Measurements from ENCODE around the gene AUTS2.

Gene AUTS2

DNA sequence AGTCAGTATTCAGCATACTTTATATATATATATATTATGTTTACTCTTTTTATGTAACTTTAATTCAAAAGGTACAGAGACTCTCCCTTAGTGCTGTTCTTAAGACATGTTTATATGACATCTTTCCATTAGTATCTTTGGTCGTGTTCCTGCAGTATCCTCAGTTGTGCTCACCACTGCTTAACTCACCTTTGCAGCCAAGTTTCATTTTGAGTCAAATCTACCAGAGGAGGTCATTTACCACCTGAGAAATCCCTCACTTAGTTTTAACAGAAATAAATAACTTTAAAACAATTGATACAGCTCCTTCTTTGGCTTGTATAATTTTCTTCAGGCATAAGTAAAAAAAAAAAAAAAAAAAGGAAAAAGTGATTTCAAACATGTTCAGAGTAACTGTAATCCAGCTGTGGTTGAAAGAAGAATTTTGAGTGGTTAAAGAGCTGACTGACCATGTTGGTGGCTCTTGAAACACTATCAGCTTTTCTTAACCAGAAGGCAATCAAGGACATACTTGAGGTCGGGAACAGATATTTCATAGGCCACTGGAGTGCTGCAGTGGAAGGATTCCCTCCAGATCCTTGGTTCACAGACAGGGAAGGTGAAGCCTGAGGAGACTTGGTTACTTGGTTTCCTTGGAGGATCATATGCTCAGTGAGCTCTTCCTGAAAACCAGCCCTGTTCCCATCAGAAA, 116.8 kb downstream of the AUTS2 start:
- DNase-seq (ENCODE audit: low read depth in 1 of 2, low spot score in 1 of 2): no peak

DNA sequence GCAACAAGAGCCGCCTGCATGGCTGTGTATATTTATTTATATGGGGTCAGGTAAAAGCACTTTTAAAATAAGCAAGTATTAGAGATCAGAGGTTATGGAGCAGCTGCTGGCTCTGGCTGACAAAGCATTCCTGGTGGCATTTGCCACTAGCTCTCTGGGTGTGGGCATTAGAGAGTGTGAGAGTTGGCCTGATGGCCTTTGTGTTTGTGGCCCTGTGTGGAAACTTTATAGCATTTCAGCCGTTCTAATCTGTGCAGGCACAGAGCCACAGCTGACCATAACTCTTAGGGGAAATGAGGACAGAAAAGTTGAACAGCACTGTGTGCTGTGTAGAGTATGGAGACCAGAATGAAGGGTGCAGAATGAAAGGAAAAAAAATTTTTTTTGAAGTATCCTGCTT, 118.9 kb downstream of the AUTS2 start:
- DNase-seq (ENCODE audit: low read depth in 1 of 2, low spot score in 1 of 2): no peak

DNA sequence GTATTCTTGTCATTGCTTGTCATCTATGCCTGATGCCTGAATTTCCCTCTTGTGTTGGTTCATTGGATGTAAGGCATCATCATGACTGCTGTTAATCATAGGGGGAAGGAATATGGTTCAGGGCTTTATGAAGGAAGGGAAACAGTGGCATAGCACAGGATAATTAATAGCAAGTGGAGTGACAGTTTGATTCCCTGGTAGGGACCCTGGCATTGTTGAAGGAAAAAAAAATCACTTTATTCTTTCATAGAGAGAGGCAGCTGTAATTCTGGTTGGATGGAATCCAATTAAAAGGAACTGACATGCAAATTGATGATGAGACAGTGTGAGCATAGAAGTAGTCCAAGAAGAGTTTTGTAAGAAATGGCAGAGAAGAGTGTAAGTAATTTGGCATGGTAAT, 121.4 kb downstream of the AUTS2 start:
- DNase-seq (ENCODE audit: low read depth in 1 of 2, low spot score in 1 of 2): no peak

DNA sequence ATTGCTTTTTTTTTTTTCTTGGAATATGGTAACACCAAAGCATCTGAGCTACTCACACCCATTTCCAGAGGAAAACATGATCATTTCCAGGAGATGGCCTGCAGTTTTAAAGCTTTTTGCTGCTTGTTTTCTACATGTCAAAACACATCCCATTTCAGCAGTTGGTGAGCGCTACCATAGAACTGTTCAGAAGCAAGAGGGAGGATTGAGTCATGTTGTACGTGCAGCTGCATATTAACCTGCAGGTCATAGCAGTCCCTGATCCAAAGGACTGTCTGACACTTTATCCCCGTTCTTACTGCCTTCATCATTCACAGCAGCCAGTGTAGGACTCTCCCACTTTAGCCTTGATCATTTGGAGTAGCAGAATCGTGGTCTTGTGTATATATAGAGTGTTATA, 124.6 kb downstream of the AUTS2 start:
- DNase-seq (ENCODE audit: low read depth in 1 of 2, low spot score in 1 of 2): no peak

DNA sequence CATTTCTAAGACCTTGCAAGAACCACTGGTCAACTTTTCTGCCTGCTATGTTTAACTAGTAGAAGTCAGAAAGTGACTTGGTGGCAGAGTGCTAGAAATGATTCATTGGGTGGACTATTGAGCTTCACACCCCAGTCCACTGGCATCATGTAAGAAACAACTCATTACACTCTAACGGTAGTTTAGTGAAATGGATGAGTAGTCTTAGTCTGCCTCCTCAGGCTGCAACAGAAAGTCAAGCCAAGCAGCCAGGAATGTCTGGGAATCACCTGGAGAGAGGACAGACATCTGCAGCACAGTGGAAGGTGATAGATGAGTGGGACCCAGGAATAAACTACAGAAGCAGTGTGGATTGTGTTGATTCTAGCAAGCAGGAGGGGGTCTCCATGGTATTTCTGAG, 125.4 kb downstream of the AUTS2 start:
- DNase-seq (ENCODE audit: low read depth in 1 of 2, low spot score in 1 of 2): no peak

DNA sequence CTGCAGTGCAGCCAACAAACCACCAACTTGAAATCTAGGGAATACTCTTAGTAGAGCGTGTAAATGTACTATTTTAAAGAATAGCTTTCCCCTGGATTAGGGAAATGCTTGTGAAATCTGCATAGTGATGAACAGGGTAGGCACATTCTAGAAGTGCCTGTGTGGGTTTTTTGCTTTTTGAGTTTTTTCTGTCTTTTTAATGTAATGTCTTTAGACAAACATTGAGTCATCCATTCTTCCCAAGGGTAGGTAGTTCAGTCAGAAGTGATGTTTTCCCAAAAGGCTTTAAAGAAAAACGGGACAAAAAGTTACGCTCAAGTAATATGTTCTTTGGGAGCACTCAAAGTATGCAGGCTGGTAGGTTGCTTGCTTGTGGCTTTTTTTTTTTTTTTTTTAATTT, 130.0 kb downstream of the AUTS2 start:
- DNase-seq (ENCODE audit: low read depth in 1 of 2, low spot score in 1 of 2): no peak

DNA sequence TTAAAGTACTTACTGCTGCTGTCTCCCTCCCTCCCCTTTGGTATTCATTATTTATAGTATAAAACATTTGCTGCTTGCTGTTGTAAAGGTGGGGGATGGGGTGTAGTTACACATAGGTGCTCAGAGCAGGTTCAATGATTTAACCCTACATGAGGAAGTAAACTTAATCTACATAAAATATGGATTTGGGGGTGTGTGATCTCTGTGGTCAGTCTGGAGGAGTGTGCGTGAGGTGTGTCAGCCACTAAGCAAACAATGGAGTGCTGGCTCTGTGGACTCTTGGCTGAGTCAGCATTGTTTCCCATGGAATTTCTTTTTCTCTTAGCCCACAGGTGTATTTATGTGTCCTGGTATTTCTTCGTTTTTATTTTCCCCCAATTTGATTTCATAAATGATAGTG, 133.9 kb downstream of the AUTS2 start:
- no peak for DNase-seq (ENCODE audit: low read depth in 1 of 2, low spot score in 1 of 2)

DNA sequence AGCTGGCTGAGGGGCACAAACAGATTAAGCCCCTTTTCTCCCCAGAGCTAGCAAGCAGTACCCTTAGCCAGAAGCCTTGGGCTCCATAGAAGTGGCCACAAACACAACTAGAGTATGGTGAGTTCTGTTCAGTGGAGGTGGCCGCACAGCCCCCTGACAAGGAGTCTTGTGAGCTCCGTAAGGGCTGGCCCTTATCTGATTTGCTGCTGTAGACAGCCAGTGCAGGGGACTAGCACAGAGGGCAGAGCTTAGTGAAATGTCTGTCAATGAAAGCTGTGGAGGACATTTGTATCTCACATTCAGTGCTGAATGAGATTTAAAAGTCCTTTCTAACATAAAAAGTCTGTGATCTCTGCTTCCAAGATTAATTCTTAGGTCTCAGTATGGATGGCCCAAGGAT, 137.3 kb downstream of the AUTS2 start:
- DNase-seq (ENCODE audit: low read depth in 1 of 2, low spot score in 1 of 2): no peak

DNA sequence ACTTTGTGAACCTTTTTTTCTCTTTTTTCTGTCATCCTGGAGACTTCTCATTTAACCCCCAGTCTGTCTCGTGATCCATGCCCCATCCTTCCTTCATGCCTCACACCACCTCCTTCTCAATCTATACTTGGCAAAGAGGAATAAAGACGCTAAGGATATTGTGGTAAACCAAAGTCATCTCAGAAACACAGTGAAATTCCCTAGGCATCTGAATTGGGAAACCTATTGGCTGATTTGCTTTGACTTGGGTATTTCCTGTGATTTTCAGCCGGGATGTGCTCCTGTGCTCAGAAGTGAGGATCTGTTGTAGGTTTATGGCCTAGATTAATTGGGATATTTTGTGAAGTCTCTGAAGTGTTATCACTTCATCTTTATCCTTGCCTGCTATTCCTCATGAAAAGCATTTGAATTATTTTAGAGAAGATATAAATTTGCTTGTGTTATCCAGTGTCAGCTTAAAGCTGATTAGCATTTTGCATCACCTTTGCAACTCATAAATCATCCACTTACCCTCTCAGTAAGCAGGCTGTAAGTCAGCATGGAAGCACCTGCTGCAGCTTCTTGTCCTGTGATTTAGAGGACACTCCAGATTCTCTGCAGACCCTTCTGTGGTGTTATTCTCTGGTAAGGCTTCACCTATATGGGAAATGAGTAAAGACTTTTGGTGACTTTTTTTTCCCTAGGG, 138.0 kb downstream of the AUTS2 start:
- DNase-seq (ENCODE audit: low read depth in 1 of 2, low spot score in 1 of 2): no peak

DNA sequence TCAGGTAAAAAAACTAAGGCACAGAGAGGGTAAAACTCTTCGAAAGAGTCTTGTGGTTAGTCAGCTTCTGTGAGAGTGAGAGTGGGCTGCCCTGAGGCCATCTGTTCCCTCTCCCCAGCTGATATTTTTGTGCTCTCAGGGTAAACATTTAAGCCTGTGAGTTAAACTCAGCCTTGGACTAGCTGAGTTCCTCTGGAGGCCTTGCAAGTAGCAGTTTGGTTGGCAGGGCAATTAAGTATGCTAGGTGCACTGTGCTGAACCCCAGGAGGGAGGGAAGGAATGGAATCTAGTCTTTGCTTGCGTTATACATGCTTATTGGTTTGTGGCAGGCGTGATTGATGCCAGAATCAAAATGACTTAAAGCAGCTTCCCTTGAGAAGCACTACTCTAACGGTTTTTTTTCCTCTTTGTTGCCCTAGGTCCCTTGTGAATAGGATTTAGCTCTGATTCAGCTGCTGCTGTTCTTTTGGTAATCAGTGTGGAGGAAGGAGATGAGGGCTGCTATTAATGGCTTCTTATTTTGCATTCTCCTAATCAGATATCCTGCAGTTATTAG, 140.2 kb downstream of the AUTS2 start:
- DNase-seq (ENCODE audit: low read depth in 1 of 2, low spot score in 1 of 2): no peak

DNA sequence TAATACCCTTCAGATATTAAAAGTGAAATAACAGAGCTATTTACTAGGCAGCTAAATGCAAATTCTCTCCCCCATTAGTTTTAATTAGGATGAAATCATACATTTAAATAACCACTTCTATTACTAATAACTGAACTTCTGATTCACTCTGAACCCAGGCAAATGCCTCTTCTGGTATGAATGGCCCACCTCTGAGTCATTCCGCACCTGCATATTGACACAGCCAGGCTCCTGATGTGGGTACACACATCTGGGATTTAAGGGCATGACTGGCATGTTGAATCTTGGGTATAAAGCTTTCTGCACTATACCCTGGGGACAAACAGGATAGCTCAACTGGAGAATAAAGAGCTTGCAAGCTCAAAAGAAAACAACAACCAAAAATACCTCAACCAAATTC, 140.9 kb downstream of the AUTS2 start:
- DNase-seq (ENCODE audit: low read depth in 1 of 2, low spot score in 1 of 2): no peak

DNA sequence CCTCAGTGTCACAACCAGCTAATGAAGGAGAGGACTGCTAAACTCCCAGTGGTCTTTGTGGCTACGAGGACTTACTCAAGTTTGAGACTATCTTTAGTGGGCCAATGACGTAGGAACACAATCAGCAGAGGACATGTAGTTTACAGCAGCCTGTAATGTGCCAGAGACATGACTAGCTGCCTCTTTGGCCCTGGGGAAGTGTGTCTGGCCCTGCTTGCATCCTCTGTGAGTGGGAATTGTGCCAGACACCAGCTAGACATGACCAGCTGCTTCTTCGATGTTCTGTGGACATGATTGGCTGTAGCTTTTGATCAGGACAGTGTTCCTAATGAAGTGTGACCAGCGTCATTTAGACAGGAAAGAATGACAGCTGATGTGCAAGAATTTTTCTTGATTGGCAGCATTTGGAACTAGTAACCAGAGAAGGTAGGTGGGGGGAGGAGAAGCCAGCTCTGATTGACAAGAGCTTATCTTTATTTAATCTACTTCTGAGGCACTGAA, 141.7 kb downstream of the AUTS2 start:
- no peak for DNase-seq (ENCODE audit: low read depth in 1 of 2, low spot score in 1 of 2)

DNA sequence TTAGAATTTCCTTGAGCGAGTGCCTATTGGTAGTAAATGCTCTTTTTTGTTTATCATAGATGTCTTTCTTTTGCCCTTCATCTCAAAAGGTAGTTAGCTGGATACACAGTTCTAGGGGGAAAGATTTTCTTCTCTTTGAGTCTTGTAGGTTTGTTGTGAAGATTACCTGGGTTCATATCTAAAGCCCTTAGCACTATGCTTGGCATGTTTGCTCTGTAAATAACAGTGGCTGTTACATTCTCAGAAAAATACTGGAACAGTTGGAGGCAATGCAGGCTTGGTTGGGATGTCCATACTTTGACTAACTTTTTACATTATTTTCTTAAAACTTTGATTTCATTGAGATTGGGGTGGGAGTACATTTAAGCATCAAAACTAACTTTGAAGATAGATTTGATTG, 144.0 kb downstream of the AUTS2 start:
- DNase-seq (ENCODE audit: low read depth in 1 of 2, low spot score in 1 of 2): no peak

DNA sequence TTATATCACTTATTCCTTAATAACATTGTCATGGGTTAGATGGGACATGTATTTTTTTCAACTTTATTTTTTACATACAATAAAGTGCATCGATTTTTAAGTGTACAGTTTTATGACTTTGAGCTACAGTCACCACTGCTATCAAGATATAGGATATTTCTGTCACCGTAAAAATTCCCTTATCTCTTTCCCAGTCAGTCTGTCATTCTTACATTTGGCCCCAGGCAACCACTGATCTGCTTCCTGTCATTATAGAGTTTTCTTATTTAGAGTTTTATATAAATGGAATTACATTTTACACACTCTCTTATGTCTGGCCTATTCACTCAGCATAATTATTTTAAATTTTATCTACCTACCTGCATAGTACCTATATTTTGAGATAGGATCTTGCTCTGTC, 145.2 kb downstream of the AUTS2 start:
- no peak for DNase-seq (ENCODE audit: low read depth in 1 of 2, low spot score in 1 of 2)

DNA sequence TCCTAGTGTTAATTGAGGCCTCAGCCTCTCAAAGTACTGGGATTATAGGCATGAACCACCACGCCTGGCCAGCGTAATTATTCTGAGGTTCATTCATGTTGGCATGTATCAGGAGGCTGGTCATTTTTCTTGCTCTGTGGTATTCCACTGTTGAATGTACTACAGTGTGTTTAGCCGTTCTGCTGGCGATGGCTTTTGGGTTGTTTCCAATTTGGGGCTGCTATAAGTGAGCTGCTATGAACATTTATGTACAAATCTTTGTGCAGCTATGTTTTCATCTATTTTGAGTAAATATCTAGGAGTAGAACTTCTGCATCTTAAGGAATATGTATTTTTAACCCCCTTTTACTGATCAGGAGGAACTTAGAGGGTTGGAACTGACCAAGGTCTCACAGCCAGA, 145.8 kb downstream of the AUTS2 start:
- no peak for DNase-seq (ENCODE audit: low read depth in 1 of 2, low spot score in 1 of 2)

DNA sequence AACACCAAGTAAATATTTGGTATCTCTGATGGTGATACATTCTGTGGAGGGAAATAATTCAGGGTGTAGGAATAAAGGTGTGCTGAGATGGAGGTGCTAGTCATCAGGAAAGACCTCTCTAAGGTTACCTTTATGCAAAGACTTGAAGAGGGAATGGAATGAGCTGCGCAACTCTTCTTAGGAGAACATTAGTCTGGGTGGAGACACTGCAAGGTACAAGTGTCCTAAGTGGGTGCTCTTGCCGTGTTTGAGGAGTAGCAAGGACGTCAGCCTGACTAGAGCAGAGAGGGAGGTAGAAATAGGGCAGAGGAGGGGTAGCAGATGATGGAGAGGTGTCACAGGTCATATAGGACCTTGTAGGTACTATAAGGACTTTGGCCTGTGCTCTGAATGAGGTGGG, 148.1 kb downstream of the AUTS2 start:
- DNase-seq (ENCODE audit: low read depth in 1 of 2, low spot score in 1 of 2): no peak

DNA sequence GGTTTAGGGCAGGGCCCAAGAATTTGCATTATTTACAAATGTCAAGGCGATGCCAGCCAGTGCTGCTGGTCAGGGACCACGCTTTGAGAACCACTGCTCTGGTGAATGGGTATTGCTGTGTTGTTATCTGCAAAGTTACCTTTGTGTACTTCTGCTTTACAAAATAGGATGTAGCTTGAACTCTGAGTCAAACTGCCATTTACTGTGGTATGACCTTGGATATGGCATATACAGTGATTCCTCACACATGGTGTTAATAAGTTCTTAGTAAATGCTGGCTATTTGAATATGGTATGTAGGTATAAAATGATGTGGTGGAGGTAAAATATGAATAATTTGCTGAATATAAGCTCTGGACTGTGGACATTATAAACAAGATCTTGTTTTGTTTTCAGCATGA, 148.9 kb downstream of the AUTS2 start:
- no peak for DNase-seq (ENCODE audit: low read depth in 1 of 2, low spot score in 1 of 2)

DNA sequence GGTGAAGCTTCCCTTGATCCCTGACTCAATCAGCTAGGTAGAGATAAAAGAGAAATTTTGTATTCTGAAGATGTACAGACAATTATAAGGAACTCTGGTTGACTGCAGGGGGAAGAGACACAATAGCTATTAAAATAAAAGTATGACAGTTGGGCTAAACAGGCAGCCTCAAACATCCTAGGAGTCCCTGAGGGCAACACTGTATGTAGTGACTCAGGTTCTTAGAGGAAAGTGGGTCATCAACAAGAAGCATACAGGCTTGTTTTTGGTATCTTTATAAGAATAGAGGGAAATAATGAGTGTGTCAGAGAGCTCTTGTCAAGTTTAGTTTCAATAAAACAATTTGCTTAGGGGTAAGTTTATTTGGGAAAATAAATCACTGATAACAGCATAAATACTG, 150.3 kb downstream of the AUTS2 start:
- no peak for DNase-seq (ENCODE audit: low read depth in 1 of 2, low spot score in 1 of 2)

DNA sequence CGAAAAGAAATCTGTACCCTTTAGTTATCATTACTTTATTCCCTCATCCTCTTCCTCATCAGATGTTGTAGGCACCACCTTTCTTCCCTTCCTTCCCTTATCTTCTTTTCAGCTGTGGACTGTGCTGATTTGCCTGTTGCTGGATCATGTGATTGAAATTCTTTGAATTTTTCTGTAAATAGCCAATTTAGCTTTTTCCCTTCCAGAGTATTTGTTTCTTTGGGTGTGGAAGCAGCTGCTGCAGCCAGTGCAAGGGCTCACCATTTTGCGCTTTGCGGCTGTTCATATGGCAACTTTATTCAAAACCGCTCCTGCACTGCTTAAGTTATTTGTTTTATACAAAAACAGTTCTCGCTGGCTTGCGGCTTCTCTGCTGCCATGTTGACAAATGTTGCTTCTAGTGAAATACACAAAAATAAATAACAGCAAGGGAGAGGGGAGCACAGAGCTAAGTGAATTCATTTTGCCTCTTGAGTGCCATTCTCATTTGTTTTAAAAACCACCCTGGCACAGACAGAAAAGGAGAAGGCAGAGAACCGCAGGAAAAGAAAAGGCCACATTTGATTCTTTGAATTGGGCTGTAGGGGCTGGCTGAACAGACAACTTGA, 151.2 kb downstream of the AUTS2 start:
- no peak for DNase-seq (ENCODE audit: low read depth in 1 of 2, low spot score in 1 of 2)

DNA sequence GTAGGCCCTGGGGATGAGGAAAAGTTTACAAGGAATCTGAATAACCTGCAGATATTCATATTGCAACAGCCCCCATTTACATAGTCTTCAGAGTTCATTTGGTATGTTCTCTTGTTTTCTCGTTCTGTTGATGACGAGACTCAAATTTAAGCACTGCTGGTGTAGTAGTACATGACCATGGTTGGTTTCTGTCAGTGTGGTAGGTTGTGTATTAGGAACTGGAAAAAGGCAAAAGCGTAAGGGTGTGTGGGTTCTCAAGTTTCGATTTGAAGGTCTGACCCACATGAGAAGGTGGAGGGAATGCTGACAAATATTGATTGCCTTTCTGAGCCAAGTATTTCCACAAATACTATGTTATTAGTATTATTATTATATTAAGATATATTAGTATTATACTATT, 151.7 kb downstream of the AUTS2 start:
- no peak for DNase-seq (ENCODE audit: low read depth in 1 of 2, low spot score in 1 of 2)

DNA sequence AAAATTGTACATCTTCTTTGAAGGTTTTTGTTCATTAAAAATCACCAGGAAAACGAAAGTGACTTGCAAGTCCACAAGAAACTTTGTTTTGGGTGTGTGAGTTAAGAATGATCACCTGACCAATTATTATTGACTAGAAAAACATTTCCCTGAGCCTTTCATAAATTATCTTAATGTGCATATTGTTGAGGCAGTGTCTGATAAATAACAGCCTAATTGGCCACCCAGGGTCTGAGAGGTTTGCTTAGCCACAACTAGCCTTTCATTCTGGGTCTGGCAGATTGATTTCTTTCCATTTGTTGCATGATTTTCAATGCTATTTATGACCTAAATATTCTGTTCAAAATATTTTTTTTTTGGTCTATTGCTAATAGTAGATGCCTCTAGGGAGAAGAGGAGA, 152.8 kb downstream of the AUTS2 start:
- no peak for DNase-seq (ENCODE audit: low read depth in 1 of 2, low spot score in 1 of 2)

DNA sequence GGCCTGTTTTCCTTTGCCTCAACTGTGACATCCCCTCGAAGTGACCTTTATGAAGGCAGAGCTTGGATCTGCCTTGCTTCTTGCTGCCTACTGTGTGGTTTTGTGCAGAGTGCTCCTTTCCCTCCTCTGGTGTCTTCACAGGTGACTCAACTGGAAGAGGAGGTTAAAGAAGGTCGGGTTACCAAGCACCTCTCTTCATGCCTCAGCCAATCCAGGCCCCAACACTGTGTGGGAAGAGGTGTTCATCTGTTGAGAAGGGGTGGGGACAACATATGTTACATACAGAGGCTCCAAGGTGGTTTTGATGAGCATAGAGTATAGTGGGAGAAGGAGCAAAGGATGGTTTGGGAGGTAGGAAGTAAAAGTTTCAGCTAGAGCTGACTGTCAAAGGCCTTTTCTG, 155.7 kb downstream of the AUTS2 start:
- DNase-seq (ENCODE audit: low read depth in 1 of 2, low spot score in 1 of 2): no peak
